Measurements from ENCODE around the gene PMVK.

The PMVK gene

GRCh38 chr1:154940651-154941194 lies 4.2 kb upstream of the PMVK start:
- Histone ChIP-seq H3K4me3 (ENCODE audit: severe bottlenecking) (no peak overlapping the region), H3K36me3 (ENCODE audit: low read depth) (no peaks in the 10 kb centered on the region), H3K27me3 (ENCODE audit: insufficient read depth, poor library complexity, severe bottlenecking) (no peaks in the 10 kb centered on the region), H3K9me3 (ENCODE audit: severe bottlenecking) (no peaks in the 10 kb centered on the region), H3K27ac (ENCODE audit: poor library complexity, severe bottlenecking) (no peak overlapping the region), H3K4me1 (ENCODE audit: insufficient read depth, poor library complexity, severe bottlenecking) (peaks cover 12% of the 10 kb centered on the region)
- DNase-seq (ENCODE audit: low spot score) = no peak
- ATAC-seq (ENCODE audit: low read depth) = no peak
- TF ChIP-seq CTCF (IDR thresholded peaks at IDR 0.05; ENCODE audit: poor library complexity, severe bottlenecking) = no peak

- no peaks in the 10 kb centered on the region for H3K27me3 ChIP-seq (ENCODE audit: insufficient read depth, poor library complexity, severe bottlenecking)
- H3K27ac ChIP-seq (ENCODE audit: poor library complexity, severe bottlenecking) = no peak overlapping the region
- no peak for ATAC-seq (ENCODE audit: low read depth)
- no peaks in the 10 kb centered on the region for H3K9me3 ChIP-seq (ENCODE audit: severe bottlenecking)
- peaks cover 14% of the 10 kb centered on the region for H3K4me1 ChIP-seq (ENCODE audit: insufficient read depth, poor library complexity, severe bottlenecking)
- no peak for DNase-seq (ENCODE audit: low spot score)
- TF ChIP-seq CTCF (IDR thresholded peaks at IDR 0.05; ENCODE audit: poor library complexity, severe bottlenecking) = no peak
- no peak overlapping the region for H3K4me3 ChIP-seq (ENCODE audit: severe bottlenecking)
- H3K36me3 ChIP-seq (ENCODE audit: low read depth) = no peaks in the 10 kb centered on the region
These were observed 3.7 kb upstream of the PMVK start for GRCh38 chr1:154940213-154940560.

- no peaks in the 10 kb centered on the region for H3K9me3 ChIP-seq (ENCODE audit: severe bottlenecking)
- no peak for TF ChIP-seq CTCF (IDR thresholded peaks at IDR 0.05; ENCODE audit: poor library complexity, severe bottlenecking)
- peak overlapping the region; percentile 90 for H3K27ac ChIP-seq (ENCODE audit: poor library complexity, severe bottlenecking)
- H3K36me3 ChIP-seq (ENCODE audit: low read depth) = no peaks in the 10 kb centered on the region
- no peak for ATAC-seq (ENCODE audit: low read depth)
- peaks cover 14% of the 10 kb centered on the region for H3K4me1 ChIP-seq (ENCODE audit: insufficient read depth, poor library complexity, severe bottlenecking)
- no peaks in the 10 kb centered on the region for H3K27me3 ChIP-seq (ENCODE audit: insufficient read depth, poor library complexity, severe bottlenecking)
- no peak overlapping the region for H3K4me3 ChIP-seq (ENCODE audit: severe bottlenecking)
- no peak for DNase-seq (ENCODE audit: low spot score)
These were observed 2.3 kb upstream of the PMVK start for GRCh38 chr1:154938604-154939399.

GRCh38 chr1:154937988-154938386 lies 1.5 kb upstream of the PMVK start:
- Histone ChIP-seq H3K4me3 (ENCODE audit: severe bottlenecking) (peak overlapping the region; percentile 52), H3K27ac (ENCODE audit: poor library complexity, severe bottlenecking) (peak overlapping the region; percentile 90)

More at GRCh38 chr1:154937988-154938386, 1.5 kb upstream of the PMVK start:
- DNase-seq (ENCODE audit: low spot score) (no peak), ATAC-seq (ENCODE audit: low read depth) (no peak)
- no peaks in the 10 kb centered on the region for H3K36me3 ChIP-seq (ENCODE audit: low read depth)
- H3K27me3 ChIP-seq (ENCODE audit: insufficient read depth, poor library complexity, severe bottlenecking) = no peaks in the 10 kb centered on the region
- peaks cover 14% of the 10 kb centered on the region for H3K4me1 ChIP-seq (ENCODE audit: insufficient read depth, poor library complexity, severe bottlenecking)
- no peaks in the 10 kb centered on the region for H3K9me3 ChIP-seq (ENCODE audit: severe bottlenecking)
- TF ChIP-seq CTCF (IDR thresholded peaks at IDR 0.05; ENCODE audit: poor library complexity, severe bottlenecking) = no peak

Data from RWPE2 (cell line).